ENCODE measurements around the gene RAVER1. TPM values are rescaled to one million over a fixed set of nuclear protein-coding genes. Genes with fewer than 3 reads are reported as not detected.

Gene RAVER1
- total and polyA plus RNA-seq, 2 donors (not counting 3 experiments of a cell fraction or from before 2014, with no cell fraction given): 5.2 to 47.6 TPM

DNA sequence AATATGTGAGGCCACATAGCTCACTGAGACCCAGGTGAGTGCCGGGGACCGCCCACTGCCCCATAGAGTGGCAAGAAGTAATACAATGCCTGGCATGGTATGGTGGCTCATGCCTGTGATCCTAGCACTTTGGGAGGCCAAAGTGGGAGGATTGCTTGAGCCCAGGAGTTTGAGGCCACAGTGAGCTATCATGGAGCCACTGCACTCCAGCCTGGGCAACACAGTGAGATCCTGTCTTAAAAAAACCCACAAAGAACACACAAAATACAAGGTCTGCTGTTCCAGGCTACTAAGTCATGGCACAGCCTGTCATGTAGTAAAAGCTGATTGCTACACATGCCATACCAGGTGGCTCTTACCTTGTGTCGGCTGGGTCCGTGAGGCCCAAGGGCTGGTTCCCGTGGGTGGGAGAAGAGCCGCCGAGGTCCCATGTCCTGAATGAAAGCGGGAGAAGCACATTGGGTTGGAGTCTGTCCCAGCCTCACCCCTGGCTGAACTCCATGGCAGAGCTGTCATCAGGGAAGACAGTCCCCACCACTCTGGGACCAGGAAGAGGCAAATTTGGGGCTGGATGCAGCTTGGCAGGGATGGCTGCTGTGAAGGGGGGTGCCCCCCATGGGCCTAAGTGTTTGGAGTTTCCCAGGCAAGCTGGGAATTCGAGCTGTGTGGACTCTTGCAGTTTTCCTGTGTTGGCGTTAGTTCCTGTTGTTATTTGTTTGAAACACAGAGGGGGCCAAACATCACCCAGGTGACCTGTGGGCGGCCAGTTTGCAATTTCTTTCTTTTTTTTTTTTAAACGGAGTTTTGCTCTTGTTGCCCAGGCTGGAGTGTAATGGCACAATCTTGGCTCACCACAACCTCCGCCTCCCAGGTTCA is 14.3 kb downstream of the RAVER1 start:
- CTCF ChIA-PET: interaction anchor here (0.8 to 2.4 kb wide), 4 partner anchors 12 to 70 kb away, joined by 4 to 6 read pairs (median 5); no protein-coding TSS in a partner anchor

More for the DNA sequence above, 14.3 kb downstream of the RAVER1 start:
- H3K4me1 ChIP-seq (ENCODE audit: control insufficient read depth, extremely low read depth, insufficient read depth, low read length): no peaks in the 10 kb centered on the region
- DNase-seq (ENCODE audit: low read depth, low spot score): no peak
- no peak overlapping the region for H3K27ac ChIP-seq (ENCODE audit: insufficient read depth, low read depth, low read length)
- H2AFZ ChIP-seq (ENCODE audit: low read depth, low read length): no peak overlapping the region
- H3K4me2 ChIP-seq (ENCODE audit: insufficient read depth, low read length): no peak overlapping the region
- BruUV-seq (replicated peaks): no TSS peak
- peaks cover 6 to 41% of the 10 kb centered on the region in 2 experiments for H3K36me3 ChIP-seq (ENCODE audit: control insufficient read depth in 2 of 2, extremely low read depth in 1 of 2, insufficient read depth in 2 of 2, low read length in 2 of 2)
- H3K27me3 ChIP-seq (ENCODE audit: control insufficient read depth in 2 of 2, insufficient read depth in 2 of 2, low read length in 2 of 2): no peaks in the 10 kb centered on the region
- H3K9me3 ChIP-seq (replicated peaks; ENCODE audit: control insufficient read depth, insufficient read depth, low read length): no peaks in the 10 kb centered on the region
- dilution Hi-C loops (cut with MboI; ENCODE audit: extremely low pct_ligation_motif_present, low sequenced_read_pairs) (no loop called here), intact Hi-C loops (cut with micrococcal nuclease) (loop anchor here (5.0 kb wide), 1 partner anchor 47 kb away; the partner anchor contains the start of gene ICAM1)
- POLR2A ChIA-PET: no interaction called here
- no peak overlapping the region for H3K9ac ChIP-seq (replicated peaks; ENCODE audit: extremely low read depth, insufficient read depth, low read length)
- H3K4me3 ChIP-seq (replicated peaks in 1 of 3; ENCODE audit: insufficient read depth in 1 of 3, low read depth in 1 of 3, low read length in 3 of 3): no peak overlapping the region
- no peak for TF ChIP-seq EZH2 (IDR thresholded peaks at IDR 0.05; ENCODE audit: borderline replicate concordance, low read depth, low read length, severe bottlenecking)
- no peak for TF ChIP-seq CTCF (IDR thresholded peaks at IDR 0.05; ENCODE audit: extremely low read depth in 1 of 2, insufficient read depth in 1 of 2, low read depth in 1 of 2, low read length in 2 of 2)
- no peak for TF ChIP-seq FOS (IDR thresholded peaks at IDR 0.05; ENCODE audit: borderline replicate concordance, insufficient read depth, low read length)
- TF ChIP-seq POLR2AphosphoS5 (IDR thresholded peaks at IDR 0.05; ENCODE audit: insufficient read depth, low read depth, low read length): no peak
- TF ChIP-seq MYC (IDR thresholded peaks at IDR 0.05; ENCODE audit: low read depth, low read length): no peak
- TF ChIP-seq POLR2A (IDR thresholded peaks at IDR 0.05; ENCODE audit: low read depth, low read length): no peak
- TF ChIP-seq JUN (IDR thresholded peaks at IDR 0.05; ENCODE audit: borderline replicate concordance, insufficient read depth, insufficient read length, low read depth): no peak
- TF ChIP-seq, protein P1, sequence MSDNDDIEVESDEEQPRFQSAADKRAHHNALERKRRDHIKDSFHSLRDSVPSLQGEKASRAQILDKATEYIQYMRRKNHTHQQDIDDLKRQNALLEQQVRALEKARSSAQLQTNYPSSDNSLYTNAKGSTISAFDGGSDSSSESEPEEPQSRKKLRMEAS (IDR thresholded peaks at IDR 0.05; ENCODE audit: insufficient read depth, insufficient read length): no peak
- no peak for TF ChIP-seq GATA2 (IDR thresholded peaks at IDR 0.05; ENCODE audit: insufficient read depth, insufficient read length, low read depth, low read length)
- no peak for FAIRE-seq
- H3K9me1 ChIP-seq (replicated peaks; ENCODE audit: control insufficient read depth, extremely low read depth, insufficient read depth, low read length): no peaks in the 10 kb centered on the region
- H3K79me2 ChIP-seq (ENCODE audit: control insufficient read depth, insufficient read depth, low read length): no peaks in the 10 kb centered on the region
- no peaks in the 10 kb centered on the region for H4K20me1 ChIP-seq (replicated peaks; ENCODE audit: control insufficient read depth, extremely low read depth, insufficient read depth, low read length)

Data from endothelial cell of umbilical vein (primary cell).